ENCODE results near the gene SSMEM1.
"Not testable (repeated sequence)": the region's sequence is repeated elsewhere in the genome, so short reads cannot be mapped to it uniquely, and the experiment has no call there.

The SSMEM1 gene

GRCh38 chr7:130228840-130229502 is 21.3 kb downstream of the SSMEM1 start:
- H3K4me3 ChIP-seq (replicated peaks in 1 of 2; ENCODE audit: low read depth in 2 of 2, low read length in 2 of 2) = no peak overlapping the region
- TF ChIP-seq CTCF (IDR thresholded peaks at IDR 0.05; ENCODE audit: low read depth, low read length) = no peak
- no peak for DNase-seq (ENCODE audit: low read depth in 2 of 2)

- not testable (repeated sequence) for DNase-seq (ENCODE audit: low read depth in 2 of 2)
These were observed 22.3 kb downstream of the SSMEM1 start for GRCh38 chr7:130229981-130230380.

GRCh38 chr7:130231792-130232191 is 24.1 kb downstream of the SSMEM1 start:
- DNase-seq (ENCODE audit: low read depth in 2 of 2) = no peak
- H3K4me3 ChIP-seq (replicated peaks in 1 of 2; ENCODE audit: low read depth in 2 of 2, low read length in 2 of 2) = no peak overlapping the region
- no peak for TF ChIP-seq CTCF (IDR thresholded peaks at IDR 0.05; ENCODE audit: low read depth, low read length)

More at GRCh38 chr7:130229981-130230380, 22.3 kb downstream of the SSMEM1 start:
- not testable (repeated sequence) for H3K4me3 ChIP-seq (replicated peaks in 1 of 2; ENCODE audit: low read depth in 2 of 2, low read length in 2 of 2)

- no peak for DNase-seq (ENCODE audit: low read depth in 2 of 2)
- no peak overlapping the region for H3K4me3 ChIP-seq (replicated peaks in 1 of 2; ENCODE audit: low read depth in 2 of 2, low read length in 2 of 2)
- no peak for TF ChIP-seq CTCF (IDR thresholded peaks at IDR 0.05; ENCODE audit: low read depth, low read length)
These were observed 24.5 kb downstream of the SSMEM1 start for GRCh38 chr7:130232209-130232608.

- no peak overlapping the region for H3K4me3 ChIP-seq (replicated peaks in 1 of 2; ENCODE audit: low read depth in 2 of 2, low read length in 2 of 2)
- TF ChIP-seq CTCF (IDR thresholded peaks at IDR 0.05; ENCODE audit: low read depth, low read length) = no peak
- no peak for DNase-seq (ENCODE audit: low read depth in 2 of 2)
These were observed 26.4 kb downstream of the SSMEM1 start for GRCh38 chr7:130234078-130234477.

GRCh38 chr7:130236361-130236760 is 28.7 kb downstream of the SSMEM1 start:
- not testable (repeated sequence) for DNase-seq (ENCODE audit: low read depth in 2 of 2)

GRCh38 chr7:130240240-130240639 is 32.6 kb downstream of the SSMEM1 start:
- H3K4me3 ChIP-seq (replicated peaks in 1 of 2; ENCODE audit: low read depth in 2 of 2, low read length in 2 of 2) = no peak overlapping the region
- DNase-seq (ENCODE audit: low read depth in 2 of 2) = no peak
- TF ChIP-seq CTCF (IDR thresholded peaks at IDR 0.05; ENCODE audit: low read depth, low read length) = no peak

More at GRCh38 chr7:130236361-130236760, 28.7 kb downstream of the SSMEM1 start:
- H3K4me3 ChIP-seq (replicated peaks in 1 of 2; ENCODE audit: low read depth in 2 of 2, low read length in 2 of 2) = not testable (repeated sequence)

All from cardiac fibroblast (primary cell).